ENCODE results near the gene BMPR1B. TPM values are rescaled to one million over a fixed set of nuclear protein-coding genes. Genes with fewer than 3 reads are reported as not detected.
"Not testable (repeated sequence)": the region's sequence is repeated elsewhere in the genome, so short reads cannot be mapped to it uniquely, and the experiment has no call there.

The BMPR1B gene
- total RNA-seq, 1 donor from 2014 or later, result not detected

GRCh38 chr4:94826206-94826605 lies 68.5 kb downstream of the BMPR1B start:
- Mint-ChIP-seq H3K27ac (no peak overlapping the region), H3K4me1 (ENCODE audit: low read depth) (no peaks in the 10 kb centered on the region), H3K27me3 (ENCODE audit: insufficient read depth) (peaks cover 4% of the 10 kb centered on the region), H3K9me3 (no peaks in the 10 kb centered on the region), H3K4me3 (no peak overlapping the region), H3K36me3 (ENCODE audit: low read depth) (no peaks in the 10 kb centered on the region)
- no peak for DNase-seq (ENCODE audit: low spot score)
- intact Hi-C loops (cut with micrococcal nuclease), result no loop called here

- Mint-ChIP-seq H3K27ac (no peak overlapping the region), H3K9me3 (no peaks in the 10 kb centered on the region), H3K36me3 (ENCODE audit: low read depth) (no peaks in the 10 kb centered on the region), H3K4me3 (no peak overlapping the region), H3K27me3 (ENCODE audit: insufficient read depth) (peaks cover 4% of the 10 kb centered on the region), H3K4me1 (ENCODE audit: low read depth) (no peaks in the 10 kb centered on the region)
- DNase-seq (ENCODE audit: low spot score), result no peak
- intact Hi-C loops (cut with micrococcal nuclease), result no loop called here
These were observed 69.8 kb downstream of the BMPR1B start for GRCh38 chr4:94827481-94828110.

GRCh38 chr4:94828882-94829281 lies 71.1 kb downstream of the BMPR1B start:
- Mint-ChIP-seq H3K27ac (no peak overlapping the region), H3K4me1 (ENCODE audit: low read depth) (no peaks in the 10 kb centered on the region), H3K27me3 (ENCODE audit: insufficient read depth) (peaks cover 4% of the 10 kb centered on the region), H3K9me3 (no peaks in the 10 kb centered on the region), H3K36me3 (ENCODE audit: low read depth) (no peaks in the 10 kb centered on the region), H3K4me3 (no peak overlapping the region)
- intact Hi-C loops (cut with micrococcal nuclease), result no loop called here
- no peak for DNase-seq (ENCODE audit: low spot score)

- Mint-ChIP-seq H3K4me3 (no peak overlapping the region), H3K9me3 (no peaks in the 10 kb centered on the region), H3K36me3 (ENCODE audit: low read depth) (no peaks in the 10 kb centered on the region), H3K27ac (no peak overlapping the region), H3K4me1 (ENCODE audit: low read depth) (no peaks in the 10 kb centered on the region), H3K27me3 (ENCODE audit: insufficient read depth) (no peaks in the 10 kb centered on the region)
- DNase-seq (ENCODE audit: low spot score), result no peak
- intact Hi-C loops (cut with micrococcal nuclease), result no loop called here
These were observed 73.9 kb downstream of the BMPR1B start for GRCh38 chr4:94831607-94832006.

- DNase-seq (ENCODE audit: low spot score); H3K4me1 Mint-ChIP-seq (ENCODE audit: low read depth); H3K4me3 Mint-ChIP-seq; H3K9me3 Mint-ChIP-seq; intact Hi-C loops (cut with micrococcal nuclease); H3K27ac Mint-ChIP-seq; H3K27me3 Mint-ChIP-seq (ENCODE audit: insufficient read depth); H3K36me3 Mint-ChIP-seq (ENCODE audit: low read depth): not testable (repeated sequence)
These were observed 74.6 kb downstream of the BMPR1B start for GRCh38 chr4:94832329-94832728.

GRCh38 chr4:94833394-94833793 lies 75.6 kb downstream of the BMPR1B start:
- Mint-ChIP-seq H3K4me3 (no peak overlapping the region), H3K9me3 (no peaks in the 10 kb centered on the region), H3K36me3 (ENCODE audit: low read depth) (no peaks in the 10 kb centered on the region), H3K27ac (no peak overlapping the region), H3K4me1 (ENCODE audit: low read depth) (no peaks in the 10 kb centered on the region), H3K27me3 (ENCODE audit: insufficient read depth) (no peaks in the 10 kb centered on the region)
- intact Hi-C loops (cut with micrococcal nuclease), result no loop called here
- no peak for DNase-seq (ENCODE audit: low spot score)

GRCh38 chr4:94834501-94834900 lies 76.7 kb downstream of the BMPR1B start:
- Mint-ChIP-seq H3K27ac (no peak overlapping the region), H3K36me3 (ENCODE audit: low read depth) (no peaks in the 10 kb centered on the region), H3K27me3 (ENCODE audit: insufficient read depth) (no peaks in the 10 kb centered on the region), H3K9me3 (no peaks in the 10 kb centered on the region), H3K4me3 (no peak overlapping the region), H3K4me1 (ENCODE audit: low read depth) (no peaks in the 10 kb centered on the region)
- intact Hi-C loops (cut with micrococcal nuclease), result no loop called here
- no peak for DNase-seq (ENCODE audit: low spot score)

GRCh38 chr4:94841166-94841863 lies 83.6 kb downstream of the BMPR1B start:
- H3K4me3 Mint-ChIP-seq; H3K27ac Mint-ChIP-seq; H3K9me3 Mint-ChIP-seq; intact Hi-C loops (cut with micrococcal nuclease); H3K4me1 Mint-ChIP-seq (ENCODE audit: low read depth); H3K27me3 Mint-ChIP-seq (ENCODE audit: insufficient read depth); DNase-seq (ENCODE audit: low spot score); H3K36me3 Mint-ChIP-seq (ENCODE audit: low read depth): not testable (repeated sequence)

GRCh38 chr4:94841864-94842221 lies 84.1 kb downstream of the BMPR1B start:
- Mint-ChIP-seq H3K27ac (no peak overlapping the region), H3K4me1 (ENCODE audit: low read depth) (no peaks in the 10 kb centered on the region), H3K9me3 (no peaks in the 10 kb centered on the region), H3K4me3 (no peak overlapping the region), H3K36me3 (ENCODE audit: low read depth) (no peaks in the 10 kb centered on the region), H3K27me3 (ENCODE audit: insufficient read depth) (no peaks in the 10 kb centered on the region)
- intact Hi-C loops (cut with micrococcal nuclease), result no loop called here
- DNase-seq (ENCODE audit: low spot score), result no peak

GRCh38 chr4:94843216-94843615 lies 85.5 kb downstream of the BMPR1B start:
- Mint-ChIP-seq H3K9me3 (no peaks in the 10 kb centered on the region), H3K4me3 (no peak overlapping the region), H3K27ac (no peak overlapping the region), H3K36me3 (ENCODE audit: low read depth) (no peaks in the 10 kb centered on the region), H3K4me1 (ENCODE audit: low read depth) (no peaks in the 10 kb centered on the region), H3K27me3 (ENCODE audit: insufficient read depth) (no peaks in the 10 kb centered on the region)
- intact Hi-C loops (cut with micrococcal nuclease), result no loop called here
- DNase-seq (ENCODE audit: low spot score), result no peak

GRCh38 chr4:94848326-94848725 lies 90.6 kb downstream of the BMPR1B start:
- no peaks in the 10 kb centered on the region for H3K4me1 Mint-ChIP-seq (ENCODE audit: low read depth)
- no peaks in the 10 kb centered on the region for H3K9me3 Mint-ChIP-seq
- no peaks in the 10 kb centered on the region for H3K36me3 Mint-ChIP-seq (ENCODE audit: low read depth)
- DNase-seq (ENCODE audit: low spot score), result no peak
- no peaks in the 10 kb centered on the region for H3K27me3 Mint-ChIP-seq (ENCODE audit: insufficient read depth)
- intact Hi-C loops (cut with micrococcal nuclease), result no loop called here
- H3K4me3 Mint-ChIP-seq, result no peak overlapping the region
- H3K27ac Mint-ChIP-seq, result no peak overlapping the region

GRCh38 chr4:94849901-94850300 lies 92.1 kb downstream of the BMPR1B start:
- H3K27ac Mint-ChIP-seq, result no peak overlapping the region
- DNase-seq (ENCODE audit: low spot score), result no peak

GRCh38 chr4:94852616-94853015 lies 94.9 kb downstream of the BMPR1B start:
- Mint-ChIP-seq H3K36me3 (ENCODE audit: low read depth) (no peaks in the 10 kb centered on the region), H3K27ac (no peak overlapping the region), H3K27me3 (ENCODE audit: insufficient read depth) (no peaks in the 10 kb centered on the region), H3K9me3 (no peaks in the 10 kb centered on the region), H3K4me3 (no peak overlapping the region), H3K4me1 (ENCODE audit: low read depth) (no peaks in the 10 kb centered on the region)
- intact Hi-C loops (cut with micrococcal nuclease), result no loop called here
- DNase-seq (ENCODE audit: low spot score), result no peak

More at GRCh38 chr4:94849901-94850300, 92.1 kb downstream of the BMPR1B start:
- no peaks in the 10 kb centered on the region for H3K9me3 Mint-ChIP-seq
- no peaks in the 10 kb centered on the region for H3K36me3 Mint-ChIP-seq (ENCODE audit: low read depth)
- H3K4me1 Mint-ChIP-seq (ENCODE audit: low read depth), result no peaks in the 10 kb centered on the region
- no peak overlapping the region for H3K4me3 Mint-ChIP-seq
- intact Hi-C loops (cut with micrococcal nuclease), result no loop called here
- no peaks in the 10 kb centered on the region for H3K27me3 Mint-ChIP-seq (ENCODE audit: insufficient read depth)

- H3K27me3 Mint-ChIP-seq (ENCODE audit: insufficient read depth), result no peaks in the 10 kb centered on the region
- no peaks in the 10 kb centered on the region for H3K4me1 Mint-ChIP-seq (ENCODE audit: low read depth)
- no peak overlapping the region for H3K4me3 Mint-ChIP-seq
- intact Hi-C loops (cut with micrococcal nuclease), result no loop called here
- DNase-seq (ENCODE audit: low spot score), result no peak
- no peaks in the 10 kb centered on the region for H3K9me3 Mint-ChIP-seq
- H3K27ac Mint-ChIP-seq, result no peak overlapping the region
- no peaks in the 10 kb centered on the region for H3K36me3 Mint-ChIP-seq (ENCODE audit: low read depth)
These were observed 98.3 kb downstream of the BMPR1B start for GRCh38 chr4:94856030-94856429.
